H1 (cell line): ENCODE results near the gene ATP10D. TPM values are rescaled to one million over a fixed set of nuclear protein-coding genes. Genes with fewer than 3 reads are reported as not detected.

Experiments used
- ATF2 ChIP-seq: IDR thresholded peaks from 2 replicates; pipeline ENCODE4 v1.6.1; 2012; ENCODE audit warnings: low read length, inconsistent platforms
- EGR1 ChIP-seq: IDR thresholded peaks from 2 replicates; pipeline ENCODE4 v1.6.1; 2011; ENCODE audit warnings: low read depth, low read length, borderline replicate concordance
- POLR2AphosphoS5 ChIP-seq: IDR thresholded peaks from 2 replicates; pipeline ENCODE4 v1.6.1; 2011; ENCODE audit warnings: low read depth, low read length
- SAP30 ChIP-seq: fragments of 300-600 bp; sonication (generic); IDR thresholded peaks from 2 replicates; pipeline ENCODE4 v1.7.1; 2012; ENCODE audit warnings: low read length, moderate library complexity, mild to moderate bottlenecking, inconsistent platforms; ENCODE audit not compliant: insufficient read depth, insufficient replicate concordance
- YY1 ChIP-seq: IDR thresholded peaks from 2 replicates; pipeline ENCODE4 v1.6.1; 2011; ENCODE audit warnings: low read depth, mild to moderate bottlenecking, low read length
- polyA plus RNA-seq, 7 experiments: library from polyadenylated mRNA; depleted of rRNA in 3 of 7; stranded (reverse) in 5 of 7; unstranded in 2 of 7; fragments of >200 nt in 5 of 7; fragments of 200-250 nt in 2 of 7; gene quantifications; 1 replicate in 5 of 7; 2 replicates in 1 of 7; 4 replicates in 1 of 7; pipeline versions ENCODE4 v1.2.1 to v1.2.3, GENCODE V29; 2011 to 2013; ENCODE audit warnings: missing spikeins in 2 of 7, mixed read lengths in 2 of 7
- total RNA-seq: library from RNA; stranded (reverse); fragmentation: NEBNext Ultra II Directional; extraction: Animal tissue kit (Norgen Biotek cat#: 25700); gene quantifications from 2 replicates; pipeline ENCODE4 v1.2.1, GENCODE V29; 2021
- TF ChIP-seq, protein P1 (sequence below): IDR thresholded peaks from 2 replicates; pipeline ENCODE4 v1.6.1; 2012; ENCODE audit warnings: inconsistent platforms

Gene ATP10D
- total and polyA plus RNA-seq, 2 of the 8 experiments (the other 6 are each of a cell fraction or from before 2014, with no cell fraction given) = 2.9 to 5.9 TPM

DNA sequence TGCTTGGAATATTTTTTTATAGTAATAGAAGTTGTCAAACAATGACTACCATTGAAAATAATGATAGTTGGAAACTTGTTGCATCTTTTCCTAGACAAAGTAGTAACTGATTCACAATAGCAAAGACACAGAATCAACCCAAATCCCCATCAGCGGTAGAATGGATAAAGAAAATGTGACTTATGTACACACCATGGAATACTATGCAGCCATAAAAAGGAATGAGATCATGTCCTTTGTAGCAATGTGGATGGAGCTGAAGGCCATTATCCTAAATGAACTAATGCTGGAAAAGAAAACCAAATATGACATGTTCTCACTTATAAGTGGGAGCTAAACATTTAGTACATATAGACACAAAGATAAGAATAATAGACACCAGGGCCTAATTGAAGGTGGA lies 49.7 kb downstream of the ATP10D start (continued):
- TF ChIP-seq, protein P1, sequence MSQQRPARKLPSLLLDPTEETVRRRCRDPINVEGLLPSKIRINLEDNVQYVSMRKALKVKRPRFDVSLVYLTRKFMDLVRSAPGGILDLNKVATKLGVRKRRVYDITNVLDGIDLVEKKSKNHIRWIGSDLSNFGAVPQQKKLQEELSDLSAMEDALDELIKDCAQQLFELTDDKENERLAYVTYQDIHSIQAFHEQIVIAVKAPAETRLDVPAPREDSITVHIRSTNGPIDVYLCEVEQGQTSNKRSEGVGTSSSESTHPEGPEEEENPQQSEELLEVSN = no peak
- no peak for TF ChIP-seq EGR1
- no peak for TF ChIP-seq ATF2
- no peak for TF ChIP-seq SAP30
- no peak for TF ChIP-seq YY1
- TF ChIP-seq POLR2AphosphoS5 = no peak
